ENCODE measurements around the gene APBA1. TPM values are rescaled to one million over a fixed set of nuclear protein-coding genes. Genes with fewer than 3 reads are reported as not detected.

Gene APBA1
- polyA plus RNA-seq, 1 donor (not counting 4 experiments of a cell fraction or from before 2014, with no cell fraction given): 0.66 TPM

GRCh38 chr9:69556707-69557106 is 115.5 kb downstream of the APBA1 start:
- no peak for DNase-seq (ENCODE audit: low read depth, low spot score)
- no peak overlapping the region for H3K4me2 ChIP-seq (ENCODE audit: control insufficient read depth, extremely low read depth, insufficient read depth, low read depth, low read length)
- no peaks in the 10 kb centered on the region for H4K20me1 ChIP-seq (ENCODE audit: control insufficient read depth, extremely low read depth, insufficient read depth, low read length)
- FAIRE-seq: peak; percentile 77
- no peak overlapping the region for H3K4me3 ChIP-seq (ENCODE audit: control insufficient read depth in 2 of 3, extremely low read depth in 1 of 3, insufficient read depth in 2 of 3, low read depth in 1 of 3, low read length in 3 of 3)
- H3K4me1 ChIP-seq (ENCODE audit: control insufficient read depth, extremely low read depth, insufficient read depth, low read length): peaks cover 3% of the 10 kb centered on the region
- no peaks in the 10 kb centered on the region for H3K9me3 ChIP-seq (ENCODE audit: control insufficient read depth, low read depth, low read length)
- H3K9ac ChIP-seq (ENCODE audit: control insufficient read depth, extremely low read depth, insufficient read depth, low read length): no peak overlapping the region
- no peaks in the 10 kb centered on the region for H3K36me3 ChIP-seq (ENCODE audit: control insufficient read depth in 2 of 2, extremely low read depth in 1 of 2, insufficient read depth in 2 of 2, low read length in 2 of 2)
- no peak overlapping the region for H2AFZ ChIP-seq (ENCODE audit: control insufficient read depth, low read length)
- dilution Hi-C loops (cut with MboI; ENCODE audit: extremely low pct_ligation_motif_present, low sequenced_read_pairs): no loop called here
- H3K79me2 ChIP-seq (ENCODE audit: control insufficient read depth, insufficient read depth, low read length): no peaks in the 10 kb centered on the region
- no peak overlapping the region for H3K27ac ChIP-seq (ENCODE audit: control insufficient read depth, insufficient read depth, low read length)
- TF ChIP-seq EZH2 (IDR thresholded peaks at IDR 0.05; ENCODE audit: low read length) (no peak), CTCF (optimal IDR thresholded peaks at IDR 0.05 in 1 of 3, IDR thresholded peaks at IDR 0.05 in 1 of 3, conservative IDR thresholded peaks at IDR 0.05 in 1 of 3; ENCODE audit: extremely low read depth in 1 of 3, insufficient read depth in 2 of 3, low read length in 3 of 3) (no peak)
- H3K27me3 ChIP-seq (ENCODE audit: control insufficient read depth, extremely low read depth, insufficient read depth, low read length): no peaks in the 10 kb centered on the region
- H3K9me1 ChIP-seq (ENCODE audit: control insufficient read depth, extremely low read depth, insufficient read depth, low read length): no peaks in the 10 kb centered on the region

GRCh38 chr9:69555802-69556201 is 116.4 kb downstream of the APBA1 start:
- no peaks in the 10 kb centered on the region for H3K27me3 ChIP-seq (ENCODE audit: control insufficient read depth, extremely low read depth, insufficient read depth, low read length)
- DNase-seq (ENCODE audit: low read depth, low spot score) (no peak), FAIRE-seq (no peak)
- dilution Hi-C loops (cut with MboI; ENCODE audit: extremely low pct_ligation_motif_present, low sequenced_read_pairs): no loop called here
- H4K20me1 ChIP-seq (ENCODE audit: control insufficient read depth, extremely low read depth, insufficient read depth, low read length): no peaks in the 10 kb centered on the region
- no peak overlapping the region for H3K4me3 ChIP-seq (ENCODE audit: control insufficient read depth in 2 of 3, extremely low read depth in 1 of 3, insufficient read depth in 2 of 3, low read depth in 1 of 3, low read length in 3 of 3)
- no peak overlapping the region for H3K9ac ChIP-seq (ENCODE audit: control insufficient read depth, extremely low read depth, insufficient read depth, low read length)
- TF ChIP-seq EZH2 (IDR thresholded peaks at IDR 0.05; ENCODE audit: low read length): no peak
- TF ChIP-seq CTCF (optimal IDR thresholded peaks at IDR 0.05 in 1 of 3, IDR thresholded peaks at IDR 0.05 in 1 of 3, conservative IDR thresholded peaks at IDR 0.05 in 1 of 3; ENCODE audit: extremely low read depth in 1 of 3, insufficient read depth in 2 of 3, low read length in 3 of 3): no peak
- H2AFZ ChIP-seq (ENCODE audit: control insufficient read depth, low read length): no peak overlapping the region
- H3K4me2 ChIP-seq (ENCODE audit: control insufficient read depth, extremely low read depth, insufficient read depth, low read depth, low read length): no peak overlapping the region
- no peaks in the 10 kb centered on the region for H3K9me1 ChIP-seq (ENCODE audit: control insufficient read depth, extremely low read depth, insufficient read depth, low read length)
- H3K36me3 ChIP-seq (ENCODE audit: control insufficient read depth in 2 of 2, extremely low read depth in 1 of 2, insufficient read depth in 2 of 2, low read length in 2 of 2): no peaks in the 10 kb centered on the region
- H3K27ac ChIP-seq (ENCODE audit: control insufficient read depth, insufficient read depth, low read length): no peak overlapping the region
- no peaks in the 10 kb centered on the region for H3K9me3 ChIP-seq (ENCODE audit: control insufficient read depth, low read depth, low read length)
- no peaks in the 10 kb centered on the region for H3K79me2 ChIP-seq (ENCODE audit: control insufficient read depth, insufficient read depth, low read length)
- peaks cover 3% of the 10 kb centered on the region for H3K4me1 ChIP-seq (ENCODE audit: control insufficient read depth, extremely low read depth, insufficient read depth, low read length)

Data from keratinocyte (primary cell).